GM19240 (cell line): ENCODE measurements around the gene PCCA.
"Not testable (repeated sequence)": the region's sequence is repeated elsewhere in the genome, so short reads cannot be mapped to it uniquely, and the experiment has no call there.

Experiments used
- DNase-seq: peaks from one replicate; pipeline ENCODE4 v3.0.0; 2011; ENCODE audit warnings: low spot score; ENCODE audit not compliant: insufficient read length

Gene PCCA

DNA sequence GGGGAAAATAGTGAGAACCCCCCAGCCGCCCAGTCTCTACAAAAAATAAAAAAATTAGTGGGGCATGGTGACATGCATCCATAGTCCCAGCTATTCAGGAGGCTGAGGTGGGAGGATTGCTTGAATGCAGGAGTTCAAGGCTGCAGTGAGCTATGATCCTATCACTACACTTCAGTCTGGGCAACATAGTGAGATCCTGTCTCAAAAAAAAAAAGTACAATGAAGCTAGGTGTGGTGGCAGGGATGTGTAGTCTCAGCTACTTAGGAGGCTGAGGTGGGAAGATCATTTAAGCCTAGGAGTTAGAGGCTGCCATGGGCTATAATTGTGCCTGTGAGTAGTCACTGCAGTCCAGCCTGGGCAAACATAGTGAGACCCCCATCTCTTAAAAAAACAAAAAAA, 8.9 kb downstream of the PCCA start:
- DNase-seq = no peak

DNA sequence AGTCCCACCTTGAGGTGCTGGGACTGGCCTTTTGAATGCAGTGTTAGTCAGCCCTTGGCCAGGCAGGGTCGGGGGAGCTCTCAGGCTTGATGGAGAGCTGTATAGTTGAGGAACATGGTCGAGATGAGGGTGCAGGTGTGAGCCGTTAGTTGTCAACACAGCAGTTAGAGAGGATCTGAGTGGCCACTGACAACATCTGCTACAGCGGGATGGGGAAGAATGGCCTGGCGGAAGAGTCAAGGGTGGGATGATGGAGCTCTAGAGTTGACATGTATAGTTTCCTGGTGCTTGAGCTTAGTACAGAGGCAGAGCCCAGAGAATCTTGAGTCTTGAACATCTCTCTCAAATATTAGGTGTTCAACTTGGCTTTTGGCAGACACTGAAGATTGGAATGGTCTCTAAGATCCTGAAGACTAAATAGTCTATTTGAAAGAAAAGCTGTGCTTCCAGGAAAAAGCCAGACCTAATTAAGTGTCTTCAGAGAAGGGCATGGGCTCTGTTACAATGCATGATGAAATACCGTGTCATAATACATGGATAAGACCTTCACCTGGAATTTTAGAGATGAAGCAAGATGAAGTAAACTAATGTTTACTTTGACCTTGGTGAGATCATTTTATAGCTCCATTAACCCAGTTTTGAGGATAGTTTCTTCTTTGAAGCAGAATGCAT, 9.7 kb downstream of the PCCA start:
- DNase-seq = no peak

DNA sequence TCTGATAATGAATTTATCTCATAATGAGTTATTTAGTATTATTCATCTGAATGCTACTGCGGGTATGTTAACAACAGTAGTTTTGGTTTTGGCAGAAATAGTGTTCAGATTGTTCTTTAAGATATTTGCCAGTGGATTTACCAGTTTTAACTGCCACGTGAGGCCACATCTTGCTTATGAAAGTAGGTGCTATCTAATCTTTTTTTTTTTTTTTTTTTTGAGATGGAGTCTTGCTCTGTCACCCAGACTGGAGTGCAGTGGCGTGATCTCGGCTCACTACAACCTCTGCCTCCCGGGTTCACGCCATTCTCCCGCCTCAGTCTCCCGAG, 10.2 kb downstream of the PCCA start:
- DNase-seq = not testable (repeated sequence)

DNA sequence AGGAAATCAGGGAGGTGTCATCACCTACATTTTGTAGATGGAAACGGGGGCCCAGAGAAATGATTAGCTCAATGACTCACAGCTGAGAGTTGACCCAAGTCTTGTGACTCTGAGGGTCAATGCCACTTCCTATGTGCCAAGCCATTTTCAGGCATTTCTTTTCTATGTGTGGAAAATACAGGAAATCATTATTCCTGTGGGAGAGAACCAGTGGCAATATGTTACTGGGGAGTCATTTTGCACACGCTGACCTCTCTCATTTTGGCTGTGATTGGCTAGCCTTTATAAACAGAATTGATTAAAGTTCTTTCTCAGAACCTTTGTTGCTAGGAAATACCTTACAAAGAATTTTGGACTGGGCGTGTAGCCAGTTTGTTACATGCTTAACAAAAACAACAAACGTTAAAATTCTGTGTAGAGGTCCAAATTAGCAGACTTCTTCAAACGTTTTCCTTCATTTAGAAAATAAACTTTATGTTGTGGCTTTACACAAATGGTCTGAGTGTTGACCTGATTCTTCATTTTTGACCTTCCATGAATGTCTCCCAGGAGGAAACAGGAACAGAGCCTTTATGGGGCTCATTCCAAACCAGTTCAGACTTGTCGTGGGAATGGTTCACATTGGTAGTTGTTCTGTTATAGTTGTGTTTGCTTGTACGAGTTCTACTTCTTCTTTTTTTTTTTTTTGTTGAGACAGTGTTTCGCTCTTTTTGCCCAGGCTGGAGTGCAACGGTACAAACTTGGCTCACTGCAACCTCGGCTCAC, 11.4 kb downstream of the PCCA start:
- DNase-seq = no peak

DNA sequence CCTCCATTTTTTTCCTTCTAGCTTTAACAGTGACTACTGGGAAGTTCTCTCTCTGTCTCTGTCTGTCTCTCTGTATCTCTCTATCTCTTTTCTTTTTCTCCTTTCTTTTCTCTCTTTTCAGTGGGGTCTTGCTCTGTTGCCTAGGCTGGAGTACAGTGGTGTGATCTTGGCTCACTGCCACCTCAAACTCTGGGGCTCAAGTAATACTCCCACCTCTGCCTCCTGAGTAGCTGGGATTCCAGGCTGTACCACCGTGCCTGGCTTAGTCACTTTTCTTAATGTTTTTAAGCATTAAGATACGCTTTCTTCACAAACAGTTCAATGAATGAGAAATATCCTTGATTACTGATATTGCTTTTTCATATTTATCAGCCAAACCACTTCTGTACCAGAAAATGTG, 13.1 kb downstream of the PCCA start:
- DNase-seq = no peak

DNA sequence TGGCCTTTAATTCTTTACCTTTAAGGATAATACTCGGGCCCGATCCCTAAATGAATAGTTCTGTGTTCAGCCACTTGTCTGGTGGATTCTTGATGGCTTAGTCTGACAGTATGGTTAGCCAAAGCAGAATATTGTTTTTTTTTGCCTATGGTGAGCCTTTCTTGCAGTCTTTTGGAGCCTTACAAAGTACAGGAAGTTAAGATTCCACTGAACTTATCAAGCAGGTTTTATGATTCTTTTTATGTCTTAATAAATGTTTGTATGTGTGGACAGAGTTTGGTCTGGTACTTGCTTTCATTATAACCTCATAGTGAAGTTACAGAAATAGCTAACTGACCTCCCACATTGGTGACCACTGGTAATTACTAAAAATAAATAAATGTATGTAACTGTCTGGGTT, 17.1 kb downstream of the PCCA start:
- no peak for DNase-seq

DNA sequence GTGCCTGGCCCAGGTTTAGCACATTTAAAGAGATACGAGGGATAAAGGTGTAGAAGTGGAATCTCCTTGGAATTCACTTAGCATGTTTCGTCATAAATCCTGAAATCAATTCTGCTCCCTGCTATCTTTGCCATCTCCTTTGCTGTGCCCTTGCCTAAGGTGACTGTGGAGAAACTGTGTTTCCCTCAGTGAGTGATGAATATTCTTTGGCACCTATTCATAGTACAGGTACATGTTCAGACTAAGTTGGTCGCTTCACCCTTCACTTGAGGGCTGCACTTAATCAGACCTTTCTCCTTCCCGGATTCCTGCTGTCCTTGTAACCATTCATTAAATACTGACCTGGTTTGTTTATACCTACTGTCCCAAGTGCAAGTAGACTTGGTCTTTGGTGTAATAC, 17.8 kb downstream of the PCCA start:
- no peak for DNase-seq

DNA sequence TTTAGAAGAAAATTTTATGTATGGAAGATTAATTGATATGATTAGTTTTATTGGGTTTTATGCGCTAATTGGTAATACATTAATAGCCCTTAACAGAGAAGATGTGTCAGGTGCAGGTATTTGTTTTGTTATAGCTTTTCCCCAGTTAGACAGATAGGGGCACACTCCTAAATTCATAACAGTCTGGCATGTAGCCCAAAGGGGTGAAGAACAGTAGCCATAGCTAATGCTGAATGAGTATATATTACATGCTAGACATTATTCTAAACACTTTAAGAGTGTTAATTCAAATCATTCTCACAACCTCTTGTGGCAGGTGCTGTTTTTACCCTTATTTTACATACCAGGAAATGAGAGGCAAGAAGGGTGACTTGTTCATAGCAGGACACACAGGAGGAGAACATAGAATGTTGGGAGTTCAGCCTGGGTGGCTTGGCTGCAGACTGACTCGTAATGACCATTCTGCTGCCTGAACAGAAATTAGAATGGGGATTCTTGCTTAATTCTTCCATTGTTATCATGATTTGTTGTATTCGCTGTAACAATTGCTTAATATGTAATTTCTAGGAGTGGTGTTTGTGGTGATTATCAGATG, 20.1 kb downstream of the PCCA start:
- DNase-seq = no peak

DNA sequence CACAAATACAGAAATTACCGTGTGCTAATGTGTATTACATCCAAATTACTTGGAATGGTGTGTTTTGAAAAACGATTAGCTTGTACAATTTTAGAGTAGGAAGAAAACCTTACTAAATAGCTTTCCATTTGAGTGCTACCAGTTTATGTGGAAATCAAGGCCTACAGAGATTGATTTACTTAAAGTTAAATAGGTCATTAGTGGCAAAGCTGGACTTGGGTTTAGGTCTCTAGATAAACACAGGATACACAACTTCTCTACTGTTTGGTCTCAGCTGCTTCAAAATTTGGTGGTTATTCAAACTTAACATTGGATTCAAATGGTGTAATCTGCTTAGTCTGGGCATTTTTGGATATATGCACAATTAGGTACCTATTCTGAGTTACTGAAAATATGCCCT, 21.4 kb downstream of the PCCA start:
- DNase-seq = no peak

DNA sequence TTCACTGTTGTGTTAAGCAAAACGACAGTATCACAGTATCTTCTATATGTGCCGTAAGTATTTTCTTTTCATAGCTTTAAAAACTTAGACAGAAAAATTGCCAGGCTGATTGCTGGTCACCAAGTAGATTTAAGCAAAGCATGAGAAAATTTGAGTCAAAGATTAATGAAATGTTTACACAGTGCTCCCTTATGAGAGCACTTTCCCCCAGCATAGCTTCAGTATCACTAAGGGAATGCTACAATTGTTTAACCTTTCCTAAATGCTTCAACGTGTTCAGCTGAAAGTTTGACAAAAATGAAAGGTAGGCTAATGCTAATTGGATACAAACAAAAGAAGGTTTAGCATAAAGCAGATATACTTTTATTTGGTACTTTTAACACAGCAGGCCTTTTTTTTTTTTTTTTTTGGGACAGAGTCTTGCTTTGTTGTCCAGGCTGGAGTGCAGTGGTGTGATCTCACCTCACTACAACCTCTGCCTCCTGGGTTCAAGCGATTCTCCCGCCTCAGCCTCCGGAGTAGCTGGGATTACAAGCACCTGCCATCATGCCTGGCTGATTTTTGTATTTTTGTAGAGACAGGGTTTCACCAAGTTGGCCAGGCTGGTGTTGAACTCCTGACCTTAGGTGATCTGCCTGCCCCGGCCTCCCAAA, 23.4 kb downstream of the PCCA start:
- no peak for DNase-seq

DNA sequence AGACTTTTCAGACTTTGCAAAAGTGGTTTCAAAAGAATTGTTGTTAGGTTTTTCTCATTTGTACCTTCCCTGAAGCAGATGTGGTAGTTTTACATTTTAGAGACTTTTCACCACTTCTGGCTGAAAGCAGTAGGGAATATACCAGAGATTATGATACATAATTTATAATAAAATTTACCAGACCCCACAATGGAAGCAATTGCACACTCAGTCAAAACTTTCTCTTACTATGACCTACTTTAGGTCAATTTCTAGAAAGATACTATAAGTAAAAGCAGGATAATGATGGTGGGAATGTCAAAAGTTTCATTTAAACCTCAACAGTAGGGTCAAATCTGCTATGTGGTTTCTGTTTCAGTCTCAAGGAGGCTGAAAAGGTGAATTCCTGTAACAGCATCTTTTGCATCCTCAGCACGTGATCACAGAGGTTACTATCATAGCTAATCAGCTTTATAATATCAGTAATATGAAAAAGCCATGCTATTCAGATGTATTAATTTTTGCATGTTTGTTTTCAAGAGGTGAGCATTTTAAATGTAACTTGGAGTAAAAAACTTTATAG, 26.9 kb downstream of the PCCA start:
- DNase-seq = no peak

DNA sequence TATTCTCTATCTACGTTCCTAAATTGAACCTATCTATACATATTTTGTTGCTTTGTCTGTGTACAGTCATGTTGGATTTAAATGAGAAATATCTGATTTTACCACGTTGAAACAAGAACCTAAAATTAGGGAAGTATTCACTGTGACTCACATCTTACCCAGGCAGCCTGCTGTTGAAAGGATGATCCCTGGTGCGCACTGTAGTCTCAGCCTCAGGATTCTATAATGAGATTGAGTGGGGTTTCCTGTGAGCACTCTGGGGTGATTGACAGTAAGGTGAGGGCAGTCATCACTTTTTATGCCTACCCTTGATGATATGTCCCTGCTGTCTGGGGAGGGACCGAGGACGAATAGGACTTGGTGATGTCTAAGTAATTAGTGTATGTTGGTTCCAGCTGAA, 35.4 kb downstream of the PCCA start:
- no peak for DNase-seq

DNA sequence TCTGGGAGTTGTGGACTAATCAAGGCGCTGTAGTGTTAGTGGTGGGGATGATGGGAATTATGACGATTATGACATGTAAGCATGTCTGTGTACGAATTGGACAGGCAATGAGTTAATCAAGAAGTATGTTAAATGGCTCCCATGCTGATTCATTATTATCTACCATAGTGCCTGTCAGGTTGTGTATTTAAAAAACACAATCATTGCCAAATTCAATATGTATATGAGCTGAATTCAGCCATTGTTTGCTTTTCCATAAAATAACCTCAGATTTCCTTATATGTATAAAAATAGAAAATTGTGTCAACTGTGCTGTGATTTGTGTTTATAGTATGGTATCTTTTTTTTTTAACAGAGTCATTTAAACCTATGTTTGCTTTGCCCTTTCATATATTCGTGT, 37.1 kb downstream of the PCCA start:
- DNase-seq = no peak

DNA sequence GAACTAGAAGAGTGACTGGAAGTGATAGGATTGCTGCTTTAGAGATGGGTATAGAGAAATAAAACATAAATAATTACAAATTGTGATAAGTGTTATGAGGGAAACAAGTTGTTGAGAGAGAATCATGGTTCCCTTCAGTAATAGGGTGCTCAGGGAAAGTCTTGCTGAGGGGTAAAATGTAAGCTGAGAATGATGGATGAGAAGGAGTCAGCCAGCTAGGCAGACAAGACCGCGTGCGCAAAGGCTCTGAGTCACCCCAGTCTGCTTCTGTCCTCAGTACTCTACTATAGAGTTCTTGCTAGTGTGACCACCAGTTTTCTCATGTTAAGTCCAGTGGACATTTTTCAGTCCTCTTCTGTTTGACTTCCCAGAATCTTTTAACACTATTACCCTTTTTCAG, 39.5 kb downstream of the PCCA start:
- DNase-seq = no peak

DNA sequence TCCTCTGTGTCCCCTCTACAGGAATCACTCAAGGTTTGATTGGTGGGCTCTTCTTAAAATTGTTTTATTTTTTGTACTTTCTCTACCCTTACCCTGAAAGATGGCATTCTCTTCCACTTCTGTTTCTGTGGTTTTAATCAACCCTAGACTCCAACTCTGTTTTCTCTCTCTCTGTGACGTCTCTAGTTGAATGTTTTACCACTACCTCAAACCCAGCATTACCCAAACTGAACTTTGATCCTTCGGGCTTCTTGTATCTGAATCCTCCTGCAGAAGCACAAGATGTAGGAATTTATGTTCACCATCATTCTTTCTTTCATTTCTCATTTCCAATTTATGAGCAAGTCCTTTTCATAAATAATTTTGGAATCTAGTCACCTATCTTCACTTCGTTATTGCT, 39.9 kb downstream of the PCCA start:
- DNase-seq = no peak

DNA sequence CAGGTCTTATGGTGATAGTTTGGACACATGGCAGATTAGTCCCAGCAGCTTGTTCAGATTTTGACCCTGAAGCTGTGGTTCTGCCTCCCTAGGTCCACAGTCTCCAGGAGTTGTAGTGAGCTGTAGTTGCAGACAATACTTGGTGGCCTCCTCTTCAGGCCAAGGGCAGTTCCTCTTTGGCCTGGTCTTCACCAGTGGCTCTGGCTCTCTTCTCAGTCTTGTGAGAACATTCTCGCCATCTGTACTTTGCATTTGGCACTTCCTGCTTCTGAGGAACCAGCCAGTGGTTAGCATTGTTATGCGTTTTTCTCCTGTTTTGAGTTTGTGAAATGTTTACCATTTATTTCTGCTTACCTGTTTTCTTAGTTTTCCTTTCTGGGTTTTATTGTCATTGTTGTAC, 40.7 kb downstream of the PCCA start:
- DNase-seq = peak; percentile 11

DNA sequence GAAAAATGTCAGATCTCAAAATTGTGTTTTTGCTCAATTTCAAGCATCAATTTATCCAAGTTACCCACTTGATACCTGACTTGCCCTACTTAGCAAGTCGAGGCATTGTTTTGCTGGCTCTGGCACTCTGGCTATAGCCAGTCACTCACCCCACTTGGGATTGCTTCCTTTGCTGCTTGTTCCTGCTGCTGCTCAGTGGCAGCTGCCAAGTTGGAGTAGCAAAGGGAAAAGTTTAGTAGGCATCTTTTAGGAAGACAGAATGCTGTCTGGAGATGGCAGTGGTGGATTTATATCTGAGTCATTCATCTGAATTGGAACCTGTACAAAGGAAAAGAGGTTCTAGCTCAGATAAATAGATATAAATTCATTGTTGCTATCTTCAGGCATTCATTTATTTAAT, 41.2 kb downstream of the PCCA start:
- DNase-seq = no peak

DNA sequence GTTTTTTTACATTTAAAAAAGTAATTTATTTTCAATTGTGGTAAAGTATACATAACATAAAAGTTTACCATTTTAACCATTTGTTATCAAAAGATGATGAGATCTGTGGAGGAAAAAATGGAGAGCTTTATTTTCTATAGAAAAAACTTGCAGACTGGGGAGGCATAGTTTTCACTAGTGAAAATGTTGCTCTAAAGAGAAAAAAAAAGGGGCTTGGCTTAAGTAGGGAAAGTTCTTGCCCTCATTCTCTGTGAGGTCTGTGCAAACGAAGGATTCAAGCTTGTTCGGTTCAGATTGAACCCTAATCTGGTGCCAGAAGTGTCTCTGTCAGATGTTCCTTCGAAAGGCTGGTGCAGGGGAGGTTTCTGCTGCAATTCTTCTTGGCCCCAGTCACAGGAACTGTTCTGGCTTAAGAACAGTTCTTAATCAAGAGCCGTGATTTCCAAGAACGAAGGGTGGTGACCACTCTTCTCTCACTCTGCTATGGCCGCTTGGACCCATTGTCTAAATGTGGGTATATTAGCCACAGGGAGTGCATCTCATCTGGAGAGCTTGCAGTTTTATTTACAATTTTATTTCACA, 42.1 kb downstream of the PCCA start:
- DNase-seq = no peak

DNA sequence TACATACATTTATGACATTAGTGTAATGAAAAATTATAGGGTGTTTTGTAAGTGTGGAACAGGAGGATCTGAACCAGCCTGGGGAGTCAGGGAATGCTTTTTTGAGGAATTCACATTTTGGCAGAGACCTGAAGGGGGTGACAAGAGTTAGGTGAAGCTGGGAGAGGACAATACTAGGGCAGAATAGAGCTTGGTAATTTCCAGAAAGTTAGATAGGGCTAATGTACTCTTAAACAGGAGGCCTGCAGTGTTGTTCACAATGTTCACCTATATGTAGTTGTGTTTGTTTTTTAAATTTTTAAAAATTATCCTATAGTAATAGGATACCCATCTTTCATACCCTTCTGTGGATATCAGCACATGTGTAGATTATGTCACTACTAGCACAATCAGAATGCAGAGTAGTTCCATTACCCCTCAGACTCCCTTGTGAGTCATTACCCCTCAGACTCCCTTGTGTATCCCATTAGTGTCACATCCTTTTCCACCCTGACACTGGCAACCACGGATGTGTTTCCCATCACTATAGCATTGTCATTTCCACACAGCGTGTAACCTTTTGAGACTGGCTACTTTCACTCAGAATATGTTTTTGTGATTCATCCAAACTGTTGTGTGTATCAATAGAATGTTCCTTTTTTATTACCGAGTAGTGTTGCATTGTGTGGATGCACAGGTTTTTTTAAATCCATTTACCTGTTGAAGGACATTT, 43.1 kb downstream of the PCCA start:
- no peak for DNase-seq

DNA sequence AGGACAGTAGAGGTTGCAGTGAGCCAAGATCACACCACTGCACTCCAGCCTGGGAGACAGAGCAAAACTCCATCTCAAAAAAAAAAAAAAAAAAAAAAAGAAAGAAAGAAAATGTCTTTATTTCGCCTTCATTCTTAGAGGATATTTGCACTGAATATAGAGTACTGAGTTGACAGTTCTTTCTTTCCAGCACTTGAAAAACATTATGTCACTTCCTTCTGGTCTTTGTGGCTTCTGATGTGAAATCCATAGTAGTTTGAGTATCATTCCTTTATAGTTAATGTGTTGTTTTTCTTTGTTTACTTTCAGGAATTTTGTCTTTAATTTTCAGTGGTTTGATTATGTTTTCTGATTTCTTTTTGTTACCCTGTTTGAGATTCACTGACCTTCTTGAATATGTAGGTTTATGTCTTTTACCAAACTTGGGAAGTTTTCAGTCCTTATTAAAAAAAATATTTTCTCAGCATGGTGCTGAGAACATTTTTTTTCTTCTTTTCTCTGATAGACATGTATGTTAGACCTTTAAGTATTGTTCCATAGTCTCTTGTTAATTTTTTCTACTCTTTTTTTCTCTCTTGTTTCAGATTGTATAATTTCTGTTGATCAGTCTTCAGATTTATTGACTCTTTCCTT, 50.1 kb downstream of the PCCA start:
- DNase-seq = no peak

DNA sequence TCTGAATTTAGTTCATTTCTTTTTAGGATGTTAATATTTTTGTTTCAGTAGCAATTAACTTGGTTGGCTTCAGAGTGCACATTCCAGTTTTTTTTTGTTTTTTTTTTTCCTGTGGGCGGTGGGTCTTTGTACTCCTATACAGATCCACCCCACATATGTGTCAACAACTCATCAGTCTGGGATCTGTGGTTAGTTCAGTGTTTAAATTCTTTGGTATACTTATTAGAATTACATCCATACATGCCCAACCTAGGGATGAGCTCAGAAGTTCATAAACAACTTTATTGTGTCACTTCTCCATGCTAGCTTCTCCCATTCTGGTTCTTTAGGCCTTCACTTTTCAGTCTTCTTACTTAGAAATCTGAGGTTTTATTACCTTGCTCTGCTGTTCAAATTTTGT, 50.9 kb downstream of the PCCA start:
- no peak for DNase-seq
